DMS53 treated with DMSO at 0.1 percent for 48 hours (cell line): Measurements from ENCODE around the gene AKT1S1.
A peak's percentile ranks its signal among the peaks of the same experiment; 100 is the strongest.

ENCODE experiments used
- DNase-seq: peaks from one replicate; lab custom pipeline; 2025; ENCODE audit not compliant: unreplicated experiment; lab: John Stamatoyannopoulos, UW

AKT1S1 gene

GRCh38 chr19:49908480-49909420 lies 31.6 kb upstream of the AKT1S1 start:
- no peak for DNase-seq

- DNase-seq, result no peak
Measured at GRCh38 chr19:49907745-49908446, 30.7 kb upstream of the AKT1S1 start.

- no peak for DNase-seq
Measured at GRCh38 chr19:49906879-49907564, 29.9 kb upstream of the AKT1S1 start.

- DNase-seq, result no peak
Measured at GRCh38 chr19:49904136-49904535, 27.0 kb upstream of the AKT1S1 start.

- DNase-seq, result no peak
Measured at GRCh38 chr19:49896863-49897621, 19.9 kb upstream of the AKT1S1 start, which contains the start of gene IL4I1. TSS of gene IL4I1 (minus strand) at chr19:49896887. CDS start at chr19:49896160, 727 bp downstream.

- DNase-seq, result no peak
Measured at GRCh38 chr19:49895566-49896297, 18.6 kb upstream of the AKT1S1 start.

GRCh38 chr19:49894879-49895565 lies 17.9 kb upstream of the AKT1S1 start:
- DNase-seq, result no peak

- no peak for DNase-seq
Measured at GRCh38 chr19:49894011-49894664, 17.0 kb upstream of the AKT1S1 start.

- no peak for DNase-seq
Measured at GRCh38 chr19:49892716-49893115, 15.6 kb upstream of the AKT1S1 start.

GRCh38 chr19:49891393-49891792 lies 14.2 kb upstream of the AKT1S1 start:
- no peak for DNase-seq

GRCh38 chr19:49890349-49891311 lies 13.5 kb upstream of the AKT1S1 start:
- DNase-seq, result peak; percentile 55

GRCh38 chr19:49889687-49890348 lies 12.7 kb upstream of the AKT1S1 start:
- peak; percentile 72 for DNase-seq

- no peak for DNase-seq
Measured at GRCh38 chr19:49889038-49889686, 12.0 kb upstream of the AKT1S1 start.

GRCh38 chr19:49888510-49888824 lies 11.3 kb upstream of the AKT1S1 start:
- DNase-seq, result peak; percentile 12

GRCh38 chr19:49887665-49888509 lies 10.7 kb upstream of the AKT1S1 start:
- peak; percentile 55 for DNase-seq
